Neural cell (in vitro differentiated cells): Measurements from ENCODE around the gene MIAT. TPM values are rescaled to one million over a fixed set of nuclear protein-coding genes. Genes with fewer than 3 reads are reported as not detected.

Experiments
- H2AFZ ChIP-seq: fragments of 200-600, 300-800 bp; sonication (generic), shearing (Covaris generic); 2 replicates; pipeline ENCODE4 v1.6.0; 2014; ENCODE audit warnings: low read depth, mild to moderate bottlenecking, antibody characterized with exemption, low read length, moderate library complexity
- H3F3A ChIP-seq: fragments of 200-600 bp; shearing (Covaris generic); 2 replicates; pipeline ENCODE4 v1.6.1; 2016; ENCODE audit warnings: mild to moderate bottlenecking, moderate library complexity, mixed read lengths, antibody characterized with exemption, low read length; ENCODE audit not compliant: insufficient read depth, poor library complexity, severe bottlenecking
- H3K27ac ChIP-seq: fragments of 200-600, 300-800 bp; sonication (generic), shearing (Covaris generic); 2 replicates; pipeline ENCODE4 v1.5.1; 2014; ENCODE audit warnings: mild to moderate bottlenecking, low read length, moderate library complexity
- H3K27me3 ChIP-seq: fragments of 300-800, 200-600 bp; sonication (generic), shearing (Covaris generic); 2 replicates; pipeline ENCODE4 v1.6.0; 2014; ENCODE audit warnings: mild to moderate bottlenecking, low read depth, low read length, moderate library complexity; ENCODE audit not compliant: insufficient read depth
- H3K36me3 ChIP-seq: fragments of 300-800, 200-600 bp; sonication (generic), shearing (Covaris generic); 2 replicates; pipeline ENCODE4 v1.5.1; 2014; ENCODE audit warnings: mild to moderate bottlenecking, antibody characterized with exemption, low read length, moderate library complexity; ENCODE audit not compliant: insufficient read depth
- H3K4me2 ChIP-seq: fragments of 300-800, 200-600 bp; sonication (generic), shearing (Covaris generic); 2 replicates; pipeline ENCODE4 v1.6.0; 2014; ENCODE audit warnings: mild to moderate bottlenecking, low read length
- H3K4me3 ChIP-seq: fragments of 300-800, 200-600 bp; sonication (generic), shearing (Covaris generic); 2 replicates; pipeline ENCODE4 v1.5.1; 2014; ENCODE audit warnings: mild to moderate bottlenecking, low read length, moderate library complexity
- H3K79me2 ChIP-seq: fragments of 200-600 bp; shearing (Covaris generic); replicated peaks from 2 replicates; pipeline ENCODE4 v1.6.0; 2014; ENCODE audit warnings: mild to moderate bottlenecking, low read length, moderate library complexity; ENCODE audit not compliant: insufficient read depth
- H3K9ac ChIP-seq: fragments of 300-800, 200-600 bp; sonication (generic), shearing (Covaris generic); 2 replicates; pipeline ENCODE4 v1.6.1; 2016; ENCODE audit warnings: mild to moderate bottlenecking, low read length, mixed read lengths
- H3K9me2 ChIP-seq: fragments of 200-600 bp; shearing (Covaris generic); 2 replicates; pipeline ENCODE4 v1.6.1; 2016; ENCODE audit warnings: mild to moderate bottlenecking, low read length, mixed read lengths; ENCODE audit not compliant: insufficient read depth
- H3K9me3 ChIP-seq: fragments of 200-600, 300-800 bp; sonication (generic), shearing (Covaris generic); 2 replicates; pipeline ENCODE4 v1.6.1; 2016; ENCODE audit warnings: mild to moderate bottlenecking, mixed run types, low read length, moderate library complexity, mixed read lengths
- H4K20me1 ChIP-seq: fragments of 200-600 bp; shearing (Covaris generic); 2 replicates; pipeline ENCODE4 v1.6.1; 2016; ENCODE audit warnings: mild to moderate bottlenecking, mixed run types; ENCODE audit not compliant: insufficient read depth
- CTCF ChIP-seq: fragments of 450-650 bp; IDR thresholded peaks from 2 replicates; pipeline ENCODE4 v1.5.1; 2014; ENCODE audit warnings: antibody characterized with exemption, mild to moderate bottlenecking, moderate library complexity; ENCODE audit not compliant: poor library complexity, severe bottlenecking
- EP300 ChIP-seq: fragments of 450-650 bp; conservative IDR thresholded peaks from 2 replicates; pipeline ENCODE4 v1.6.1; 2014; ENCODE audit warnings: antibody characterized with exemption, mild to moderate bottlenecking, moderate library complexity; ENCODE audit not compliant: poor library complexity, severe bottlenecking
- EZH2 ChIP-seq: fragments of 200-600, 300-800 bp; shearing (Covaris generic), sonication (generic); IDR thresholded peaks from 2 replicates; pipeline ENCODE4 v1.6.1; 2014; ENCODE audit warnings: antibody characterized with exemption, low read length, borderline replicate concordance, mild to moderate bottlenecking; ENCODE audit not compliant: insufficient read depth, poor library complexity, severe bottlenecking
- MXI1 ChIP-seq: fragments of 450-650 bp; conservative IDR thresholded peaks from 2 replicates; pipeline ENCODE4 v1.6.1; 2014; ENCODE audit warnings: antibody characterized with exemption, mild to moderate bottlenecking; ENCODE audit not compliant: poor library complexity, severe bottlenecking
- POLR2AphosphoS5 ChIP-seq: IDR thresholded peaks from 2 replicates; pipeline ENCODE4 v1.6.1; 2012
- RAD21 ChIP-seq: fragments of 450-650 bp; conservative IDR thresholded peaks from 2 replicates; pipeline ENCODE4 v1.6.1; 2014; ENCODE audit warnings: antibody characterized with exemption, mild to moderate bottlenecking, moderate library complexity
- REST ChIP-seq: IDR thresholded peaks from 2 replicates; pipeline ENCODE4 v1.6.1; 2012; ENCODE audit warnings: borderline replicate concordance
- SMC3 ChIP-seq: fragments of 450-650 bp; conservative IDR thresholded peaks from 2 replicates; pipeline ENCODE4 v1.6.1; 2014; ENCODE audit warnings: antibody characterized with exemption, mild to moderate bottlenecking, moderate library complexity; ENCODE audit not compliant: poor library complexity
- TAF1 ChIP-seq: IDR thresholded peaks from 2 replicates; pipeline ENCODE4 v1.6.1; 2012; ENCODE audit warnings: low read depth
- polyA plus RNA-seq: library from polyadenylated mRNA; depleted of rRNA; stranded (reverse); fragments of >200 nt; gene quantifications from 2 replicates; pipeline ENCODE4 v1.2.3, GENCODE V29; 2014

Gene MIAT
- polyA plus RNA-seq, 1 donor from 2014 or later, result 529 TPM

- Histone ChIP-seq H3K4me2 (no peak overlapping the region), H3K9me2 (no peaks in the 10 kb centered on the region), H2AFZ (no peak overlapping the region), H3K9me3 (no peaks in the 10 kb centered on the region), H3K9ac (no peak overlapping the region), H3K36me3 (no peaks in the 10 kb centered on the region), H4K20me1 (no peaks in the 10 kb centered on the region), H3F3A (no peaks in the 10 kb centered on the region), H3K27me3 (no peaks in the 10 kb centered on the region), H3K79me2 (no peaks in the 10 kb centered on the region), H3K27ac (no peak overlapping the region), H3K4me3 (no peak overlapping the region)
- TF ChIP-seq REST (no peak), RAD21 (no peak), SMC3 (no peak), TAF1 (no peak), EP300 (no peak), POLR2AphosphoS5 (no peak), CTCF (no peak), EZH2 (no peak)
Observed at GRCh38 chr22:26635117-26635516, 22.3 kb upstream of the MIAT start.

GRCh38 chr22:26636296-26636695 is 21.1 kb upstream of the MIAT start:
- Histone ChIP-seq H2AFZ (no peak overlapping the region), H3K9me2 (no peaks in the 10 kb centered on the region), H4K20me1 (no peaks in the 10 kb centered on the region), H3K36me3 (no peaks in the 10 kb centered on the region), H3K9ac (no peak overlapping the region), H3F3A (no peaks in the 10 kb centered on the region), H3K27ac (no peak overlapping the region), H3K9me3 (no peaks in the 10 kb centered on the region), H3K79me2 (no peaks in the 10 kb centered on the region), H3K4me3 (no peak overlapping the region), H3K4me2 (no peak overlapping the region), H3K27me3 (no peaks in the 10 kb centered on the region)
- no peak for TF ChIP-seq TAF1
- TF ChIP-seq SMC3, result no peak
- TF ChIP-seq MXI1, result no peak
- TF ChIP-seq POLR2AphosphoS5, result no peak
- no peak for TF ChIP-seq CTCF
- TF ChIP-seq EP300, result no peak
- TF ChIP-seq EZH2, result no peak
- TF ChIP-seq REST, result no peak
- no peak for TF ChIP-seq RAD21
